Muscle of back (tissue), 11 donors: ENCODE data around the gene CFAP97D2. TPM values are rescaled to one million over a fixed set of nuclear protein-coding genes. Genes with fewer than 3 reads are reported as not detected.
"Not testable (repeated sequence)": the region's sequence is repeated elsewhere in the genome, so short reads cannot be mapped to it uniquely, and the experiment has no call there.

ENCODE experiments used
- DNase-seq, 3 donors: peaks; one replicate each; pipeline versions ENCODE4 v3.0.0 to v3.0.0-alpha.2; 2013
- polyA plus RNA-seq, 10 donors: library from polyadenylated mRNA; unstranded; fragments of 120-200 nt; gene quantifications; one replicate each; pipeline ENCODE4 v1.2.1, GENCODE V29; 2013; ENCODE audit not compliant: insufficient read length in 10 of 10

The CFAP97D2 gene
- polyA plus RNA-seq, 10 donors, result not detected

DNA sequence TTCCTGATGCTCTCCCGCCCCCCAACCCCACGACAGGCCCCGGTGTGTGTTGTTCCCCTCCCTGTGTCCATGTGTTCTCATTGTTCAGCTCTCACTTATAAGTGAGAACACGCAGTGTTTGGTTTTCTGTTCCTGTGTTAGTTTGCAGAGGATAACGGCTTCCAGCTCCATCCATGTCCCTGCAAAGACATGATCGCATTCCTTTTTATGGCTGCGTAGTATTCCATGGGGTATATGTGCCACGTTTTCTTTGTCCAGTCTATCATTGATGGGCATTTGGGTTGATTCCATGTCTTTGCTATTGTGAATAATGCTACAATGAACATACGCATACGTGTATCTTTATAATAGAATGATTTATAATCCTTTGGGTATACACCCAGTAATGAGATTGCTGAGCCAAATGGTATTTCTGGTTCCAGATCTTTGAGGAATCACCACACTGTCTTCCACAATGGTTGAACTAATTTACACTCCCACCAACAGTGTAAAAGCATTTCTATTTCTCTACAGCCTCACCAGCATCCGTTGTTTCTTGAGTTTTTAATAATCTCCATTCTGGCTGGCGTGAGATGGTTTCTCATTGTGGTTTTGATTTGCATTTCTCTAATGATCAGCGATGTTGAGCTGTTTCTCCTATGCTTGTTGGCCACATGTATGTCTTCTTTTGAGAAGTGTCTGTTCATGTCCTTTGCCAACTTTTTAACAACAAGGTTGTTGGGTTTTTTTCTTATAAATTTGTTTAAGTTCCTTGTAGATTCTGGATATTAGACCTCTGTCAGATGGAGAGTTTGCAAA, 20.0 kb upstream of the CFAP97D2 start:
- DNase-seq, result not testable (repeated sequence)

DNA sequence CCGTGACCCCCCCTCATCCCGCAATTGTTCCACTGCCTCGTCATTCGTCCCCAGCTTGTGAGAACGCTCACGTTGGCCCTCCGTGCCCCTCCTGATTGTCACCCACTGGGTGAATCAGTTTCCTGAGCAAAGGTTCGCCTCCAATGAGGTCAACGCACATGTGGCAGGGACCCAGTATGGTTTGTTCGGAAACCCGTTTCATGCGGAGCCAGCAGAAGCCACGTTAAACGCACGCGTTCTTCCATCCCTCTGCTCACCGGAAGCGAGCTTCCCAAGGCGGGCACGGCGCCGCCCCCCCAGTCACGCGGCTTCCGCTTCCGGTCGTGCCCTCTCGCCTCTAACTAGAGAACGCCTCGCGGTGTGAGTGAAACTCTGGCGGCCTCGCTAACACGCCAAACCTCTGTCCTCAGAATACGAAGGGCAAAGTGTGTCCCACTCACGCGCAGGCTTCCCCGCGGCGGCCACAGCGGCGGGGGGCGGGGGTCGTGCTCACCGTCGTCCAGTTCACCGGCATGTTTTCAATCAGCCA, 18.0 kb upstream of the CFAP97D2 start:
- no peak for DNase-seq

GRCh38 chr13:114161644-114162532, 17.2 kb upstream of the CFAP97D2 start:
- DNase-seq, result peak in 1 of 3 donors; percentile 55

DNA sequence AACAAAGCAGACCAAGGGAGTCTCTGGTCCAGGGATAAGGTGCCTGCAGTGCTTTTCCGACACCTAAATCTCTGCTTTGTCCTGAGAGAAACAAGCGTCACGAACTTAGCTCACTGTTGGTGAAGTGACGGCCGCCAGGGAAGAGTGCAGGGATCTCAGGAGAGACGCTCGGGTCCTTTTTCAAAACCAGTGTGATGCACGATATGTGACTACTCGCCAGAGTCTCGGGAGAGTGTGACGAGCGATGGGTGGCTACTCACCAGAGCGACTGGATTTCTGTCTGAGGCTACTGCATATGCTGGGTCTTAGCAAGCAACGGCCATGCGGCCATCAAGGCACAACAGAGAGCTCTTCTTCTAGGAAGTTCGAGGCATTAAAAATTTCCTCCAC, 16.5 kb upstream of the CFAP97D2 start:
- DNase-seq, result no peak

GRCh38 chr13:114164053-114164452, 15.0 kb upstream of the CFAP97D2 start:
- DNase-seq, result no peak

DNA sequence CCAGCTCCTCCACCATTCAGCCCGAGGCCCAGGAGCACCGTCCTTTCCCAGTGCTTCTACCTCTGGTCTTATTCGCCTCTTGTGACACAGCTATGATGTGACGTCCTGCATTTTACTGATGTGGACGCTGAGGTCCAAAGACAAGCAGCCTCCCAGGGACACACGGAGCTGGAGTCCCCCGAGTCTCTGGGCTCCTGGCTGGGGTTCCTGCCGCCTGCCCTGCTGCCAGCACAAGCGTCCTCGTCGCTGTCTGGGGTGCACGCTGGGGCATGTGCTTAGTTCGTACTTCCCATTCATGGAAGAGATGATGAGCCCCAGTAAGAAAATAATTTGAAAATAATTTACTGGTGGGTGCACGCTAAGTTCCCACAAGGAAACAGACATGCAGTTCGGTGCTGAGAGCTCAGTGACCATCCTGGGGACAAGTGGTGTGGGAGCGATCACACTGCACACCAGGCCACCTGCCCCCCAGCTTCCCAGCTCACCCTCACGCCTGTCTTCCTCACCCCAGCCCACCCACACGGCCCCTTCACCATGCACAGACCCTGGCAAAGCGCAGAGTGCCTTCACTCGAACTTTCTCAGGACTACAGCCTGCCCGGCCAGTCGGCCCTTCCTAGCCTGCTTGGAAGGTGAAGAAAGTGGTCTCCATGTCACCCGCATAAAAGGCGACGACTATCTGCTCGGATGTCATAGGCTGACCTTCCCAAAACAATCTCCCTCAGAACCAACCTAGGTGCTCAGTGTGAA, 14.2 kb upstream of the CFAP97D2 start:
- no peak for DNase-seq

DNA sequence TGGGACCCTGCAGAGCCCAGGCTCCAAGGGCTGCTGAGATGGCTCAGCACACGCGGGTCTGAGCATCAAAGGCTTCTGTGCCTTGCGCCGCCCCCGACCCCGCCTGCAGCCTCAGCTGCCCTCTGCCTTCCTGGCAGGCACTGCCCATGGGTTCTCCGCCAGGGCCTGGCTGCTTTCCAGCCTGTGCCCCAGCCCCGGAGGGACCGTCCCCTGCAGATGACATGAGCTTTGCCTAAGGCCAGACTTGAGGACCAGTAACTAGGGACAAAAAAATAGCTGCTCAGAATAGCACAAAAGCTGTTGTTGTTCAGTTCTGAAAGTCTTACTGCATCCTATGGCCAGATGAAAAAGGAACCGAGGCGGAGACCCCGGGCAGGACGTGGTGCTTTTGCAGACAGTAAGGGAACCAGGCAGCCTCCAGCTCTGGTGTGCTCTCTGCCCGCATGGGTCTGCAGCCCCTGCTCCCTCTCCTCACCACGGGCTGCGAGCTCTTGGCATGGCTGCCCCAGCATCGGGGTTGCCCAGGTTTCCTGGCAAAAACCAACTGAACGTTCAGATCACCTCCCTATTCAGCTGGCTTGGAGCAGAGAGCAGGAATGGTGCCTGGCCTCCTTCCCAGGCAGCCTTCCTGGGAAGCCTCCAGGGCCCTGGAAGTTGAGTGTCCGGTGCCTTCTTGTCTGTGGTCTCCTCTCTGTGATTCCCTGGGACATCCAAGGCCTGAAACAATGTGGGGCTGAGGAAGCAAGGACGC, 12.5 kb upstream of the CFAP97D2 start:
- peak in 2 of 3 donors; percentile 61 to 81 for DNase-seq

- DNase-seq, result no peak
These were observed 11.6 kb upstream of the CFAP97D2 start for GRCh38 chr13:114167426-114167825.

DNA sequence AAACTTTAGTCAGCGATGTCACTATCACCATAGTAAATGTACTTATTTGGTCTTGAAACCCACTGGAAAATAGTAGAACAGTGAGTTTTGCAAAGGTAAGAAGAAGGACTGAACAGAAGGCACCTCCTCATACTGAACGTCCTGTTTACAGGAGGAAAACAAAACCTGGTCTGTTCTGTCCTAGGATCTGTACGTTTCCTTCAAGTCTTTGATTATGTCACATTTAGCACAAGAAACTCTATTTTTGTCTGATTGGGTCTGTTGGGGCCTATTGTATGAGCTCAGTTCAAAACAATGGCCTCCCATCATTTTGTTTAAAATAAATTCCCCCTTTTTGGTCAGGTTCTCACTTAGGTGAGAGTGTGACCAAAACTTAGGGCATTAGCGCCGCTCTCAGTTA, 11.2 kb upstream of the CFAP97D2 start:
- DNase-seq, result no peak

DNA sequence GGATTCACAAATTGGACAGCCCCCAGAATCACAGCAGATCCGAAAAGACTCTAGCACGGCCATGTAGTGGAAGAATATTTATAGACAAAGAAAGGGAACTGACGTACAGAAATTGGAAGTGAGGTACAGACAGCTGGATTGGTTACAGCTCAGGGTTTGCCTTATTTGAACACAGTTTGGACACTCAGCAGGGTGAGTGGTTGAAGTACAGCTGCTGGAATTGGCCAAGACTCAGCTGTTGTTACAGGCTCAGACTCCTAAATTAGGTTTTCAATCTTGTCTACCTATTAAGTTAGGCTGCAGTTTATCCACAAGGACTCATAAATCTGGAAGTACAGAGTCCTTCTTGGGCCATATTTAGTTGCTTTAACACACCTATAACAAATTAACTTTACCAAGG, 5.8 kb upstream of the CFAP97D2 start:
- DNase-seq, result no peak

- DNase-seq, result no peak
These were observed 5.3 kb upstream of the CFAP97D2 start for GRCh38 chr13:114173745-114174144.

GRCh38 chr13:114174529-114174961, 4.5 kb upstream of the CFAP97D2 start:
- DNase-seq, result no peak

DNA sequence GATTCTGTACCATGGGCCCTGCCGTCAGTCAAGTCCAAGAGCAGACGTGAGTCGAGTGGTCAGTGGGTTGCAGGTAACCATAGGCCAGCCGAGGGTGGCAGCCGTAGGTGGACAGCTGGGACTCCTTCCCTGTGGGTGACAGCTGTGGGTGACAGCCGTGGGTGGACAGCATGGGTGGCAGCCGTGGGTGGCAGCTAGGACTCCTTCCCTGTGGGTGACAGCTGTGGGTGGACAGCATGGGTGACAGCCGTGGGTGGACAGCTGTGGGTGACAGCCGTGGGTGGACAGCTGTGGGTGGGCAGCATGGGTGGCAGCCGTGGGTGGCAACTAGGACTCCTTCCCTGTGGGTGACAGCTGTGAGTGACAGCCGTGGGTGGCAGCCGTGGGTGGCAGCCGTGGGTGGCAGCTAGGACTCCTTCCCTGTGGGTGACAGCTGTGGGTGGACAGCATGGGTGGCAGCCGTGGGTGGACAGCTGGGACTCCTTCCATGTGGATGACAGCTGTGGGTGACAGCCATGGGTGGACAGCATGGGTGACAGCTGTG, 2.6 kb upstream of the CFAP97D2 start:
- DNase-seq, result not testable (repeated sequence)

DNA sequence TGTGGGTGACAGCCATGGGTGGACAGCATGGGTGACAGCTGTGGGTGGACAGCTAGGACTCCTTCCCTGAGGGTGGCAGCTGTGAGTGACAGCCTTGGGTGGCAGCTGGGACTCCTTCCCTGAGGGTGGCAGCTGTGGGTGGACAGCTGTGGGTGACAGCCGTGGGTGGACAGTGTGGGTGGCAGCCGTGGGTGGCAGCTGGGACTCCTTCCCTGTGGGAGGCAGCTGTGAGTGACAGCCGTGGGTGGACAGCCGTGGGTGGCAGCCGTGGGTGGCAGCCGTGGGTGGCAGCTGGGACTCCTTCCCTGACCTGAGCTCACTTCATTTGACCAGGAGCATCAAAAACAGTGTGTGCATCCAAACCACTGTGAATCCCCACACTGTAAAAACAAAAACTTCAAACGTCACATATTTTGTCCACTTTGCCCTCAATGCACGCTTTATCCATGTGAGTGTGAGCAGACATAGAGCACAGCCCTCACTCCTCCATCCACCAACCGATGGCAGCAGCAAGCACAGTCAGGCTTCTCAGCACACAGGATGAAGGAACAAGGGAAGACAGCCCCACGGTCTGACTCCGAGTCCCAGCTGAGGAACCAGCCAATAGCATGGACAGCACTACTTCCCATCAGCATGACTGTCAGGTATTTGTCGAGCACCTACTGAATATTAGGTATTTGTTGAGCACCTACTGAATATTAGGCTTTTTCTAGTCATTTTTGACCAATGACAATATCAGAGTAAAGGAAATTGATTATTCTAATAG, 1.6 kb upstream of the CFAP97D2 start:
- DNase-seq, result no peak

GRCh38 chr13:114185182-114185971, 6.3 kb downstream of the CFAP97D2 start:
- DNase-seq, result peak in 1 of 3 donors; percentile 43

GRCh38 chr13:114194853-114195252, 15.8 kb downstream of the CFAP97D2 start:
- DNase-seq, result no peak

DNA sequence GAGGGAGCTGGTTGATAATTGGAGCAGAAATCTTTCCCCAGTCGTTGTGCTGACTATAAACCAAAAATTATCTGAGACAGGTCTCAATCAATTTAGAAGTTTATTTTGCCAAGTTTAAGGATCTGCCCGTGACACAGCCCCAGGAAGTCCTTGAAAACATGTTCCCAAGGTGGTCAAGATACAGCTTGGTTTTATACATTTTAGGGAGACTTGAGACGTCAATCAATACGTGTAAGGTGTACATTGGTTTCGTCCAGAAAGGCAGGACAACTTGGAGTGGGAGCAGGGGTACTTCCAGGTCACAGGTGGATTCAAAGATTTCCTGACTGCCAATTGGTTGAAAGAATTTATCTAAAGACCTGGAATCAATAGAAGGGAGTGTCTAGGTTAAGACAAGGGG, 17.6 kb downstream of the CFAP97D2 start:
- DNase-seq, result no peak

- DNase-seq, result no peak
These were observed 19.5 kb downstream of the CFAP97D2 start for GRCh38 chr13:114198556-114198955.

DNA sequence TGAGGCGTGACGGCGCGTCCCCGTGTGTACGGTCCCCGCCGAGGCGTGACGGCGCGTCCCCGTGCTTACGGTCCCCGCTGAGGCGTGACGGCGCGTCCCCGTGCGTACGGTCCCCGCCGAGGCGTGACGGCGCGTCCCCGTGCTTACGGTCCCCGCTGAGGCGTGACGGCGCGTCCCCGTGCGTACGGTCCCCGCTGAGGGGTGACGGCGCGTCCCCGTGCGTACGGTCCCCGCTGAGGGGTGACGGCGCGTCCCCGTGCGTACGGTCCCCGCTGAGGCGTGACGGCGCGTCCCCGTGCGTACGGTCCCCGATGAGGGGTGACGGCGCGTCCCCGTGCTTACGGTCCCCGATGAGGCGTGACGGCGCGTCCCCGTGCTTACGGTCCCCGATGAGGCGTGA, 20.5 kb downstream of the CFAP97D2 start:
- DNase-seq, result not testable (repeated sequence)
